HepG2 (cell line): ENCODE results near the gene IKZF5. TPM values are rescaled to one million over a fixed set of nuclear protein-coding genes. Genes with fewer than 3 reads are reported as not detected.

Experiments
- FOXA3 ChIP-seq: IDR thresholded peaks from 2 replicates; pipeline ENCODE4 v1.6.1; 2016; ENCODE audit warnings: missing genetic modification reagents, missing compliant biosample characterization
- IRX3 ChIP-seq: sonication (generic); formaldehyde crosslinking; IDR thresholded peaks from 2 replicates; pipeline ENCODE4 v1.8.1; 2023; ENCODE audit warnings: mild to moderate bottlenecking, low read depth, missing genetic modification reagents, borderline replicate concordance
- KDM4B ChIP-seq: sonication (generic); formaldehyde crosslinking; IDR thresholded peaks from 2 replicates; pipeline ENCODE4 v1.4.0; 2020; ENCODE audit warnings: missing genetic modification reagents
- KMT2B ChIP-seq: IDR thresholded peaks from 2 replicates; pipeline ENCODE4 v1.6.1; 2016; ENCODE audit warnings: missing genetic modification reagents, missing compliant biosample characterization
- SMARCE1 ChIP-seq: fragments of 450-650 bp; IDR thresholded peaks from 2 replicates; pipeline ENCODE4 v1.6.1; 2017; ENCODE audit warnings: borderline replicate concordance
- TP53 ChIP-seq: sonication (generic); formaldehyde crosslinking; conservative IDR thresholded peaks from 2 replicates; pipeline ENCODE4 v1.4.0; 2020; ENCODE audit warnings: missing genetic modification reagents
- ZNF780A ChIP-seq: sonication (generic); formaldehyde crosslinking; IDR thresholded peaks from 2 replicates; pipeline ENCODE4 v1.8.0; 2022; ENCODE audit warnings: mild to moderate bottlenecking, missing genetic modification reagents, moderate library complexity
- polyA plus RNA-seq, 8 experiments: library from polyadenylated mRNA; depleted of rRNA in 3 of 8; stranded (reverse) in 7 of 8; unstranded in 1 of 8; fragments of >200 nt; fragmentation: Illumina TruSeq in 4 of 8; extraction: Trizol in 4 of 8; gene quantifications; 2 replicates each; pipeline versions ENCODE4 v1.2.1 to v1.2.3, GENCODE V29; 2011 to 2016; ENCODE audit warnings: low read depth in 4 of 8, missing spikeins in 1 of 8, mixed read lengths in 1 of 8; ENCODE audit not compliant: insufficient read depth in 1 of 8
- total RNA-seq, 5 experiments: library from RNA; depleted of rRNA; stranded (reverse); fragments of >200 nt; fragmentation: Illumina TruSeq; extraction: Trizol; gene quantifications; 2 replicates each; pipeline ENCODE4 v1.2.3, GENCODE V29; 2016; ENCODE audit warnings: low read depth in 1 of 5
- TF ChIP-seq, protein P1 (sequence below): sonication (generic); formaldehyde crosslinking; IDR thresholded peaks from 2 replicates; pipeline ENCODE4 v1.5.0; 2020; ENCODE audit warnings: mild to moderate bottlenecking, missing genetic modification reagents
- TF ChIP-seq, protein P2 (sequence below): sonication (generic); formaldehyde crosslinking; IDR thresholded peaks from 2 replicates; pipeline ENCODE4 v1.9.0; 2022; ENCODE audit warnings: low read depth, missing genetic modification reagents
- TF ChIP-seq, protein P3 (sequence below): sonication (generic); formaldehyde crosslinking; IDR thresholded peaks from 2 replicates; pipeline ENCODE4 v1.4.0; 2020; ENCODE audit warnings: missing genetic modification reagents, low read depth, mild to moderate bottlenecking, borderline replicate concordance
- TF ChIP-seq, protein P4 (sequence below): sonication (generic); formaldehyde crosslinking; IDR thresholded peaks from 2 replicates; pipeline ENCODE4 v1.9.0; 2022; ENCODE audit warnings: missing genetic modification reagents, mild to moderate bottlenecking, borderline replicate concordance
- TF ChIP-seq, protein P5 (sequence below): sonication (generic); formaldehyde crosslinking; conservative IDR thresholded peaks from 2 replicates; pipeline ENCODE4 v1.8.0; 2022; ENCODE audit warnings: missing genetic modification reagents
- TF ChIP-seq, protein P6 (sequence below): sonication (generic); formaldehyde crosslinking; IDR thresholded peaks from 2 replicates; pipeline ENCODE4 v1.4.0; 2020; ENCODE audit warnings: missing genetic modification reagents

IKZF5 gene
- total and polyA plus RNA-seq, 2 of the 13 experiments (the other 11 are each of a cell fraction or from before 2014, with no cell fraction given), result 3.7 to 12.0 TPM

DNA sequence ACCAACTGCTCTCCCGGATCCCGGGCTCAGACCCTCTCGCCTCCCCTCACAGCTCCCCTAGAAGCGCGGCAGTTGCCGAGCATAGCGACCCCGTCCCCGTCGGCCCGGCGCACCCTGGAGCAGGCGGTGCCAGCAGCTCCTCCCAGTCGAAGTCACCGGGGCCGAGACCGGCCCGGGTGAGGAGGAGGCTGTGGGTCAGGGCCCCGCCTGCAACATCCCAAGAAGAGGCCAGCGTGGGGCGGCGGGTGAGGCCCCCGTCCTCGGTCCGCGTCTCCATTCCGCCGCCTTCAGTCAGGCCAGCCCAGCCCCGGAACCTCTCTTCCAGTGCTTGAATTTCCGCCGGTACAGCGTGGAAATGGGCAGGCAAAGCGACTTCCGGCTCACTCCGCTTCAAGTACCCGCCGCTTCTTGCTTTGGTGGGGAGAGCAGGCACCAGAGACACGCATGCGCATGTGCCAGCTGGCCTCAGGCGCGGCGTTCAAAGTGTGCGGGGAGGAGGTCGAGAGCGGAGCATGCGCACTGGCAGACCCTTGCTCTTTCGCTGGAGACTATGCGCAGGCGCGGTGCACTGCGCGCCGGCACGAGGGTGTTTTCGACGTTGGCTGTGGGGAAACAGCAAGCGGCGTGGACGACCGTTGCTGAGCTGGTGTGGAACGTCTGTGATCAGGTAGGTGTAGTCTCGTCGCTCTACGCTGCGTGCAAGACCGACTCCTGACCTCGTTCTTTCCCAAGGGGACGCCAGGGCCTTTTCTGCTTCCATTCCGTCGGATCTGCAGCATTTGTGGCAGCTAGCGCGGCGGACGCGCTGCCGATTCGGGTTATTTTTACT is 54.5 kb downstream of the IKZF5 start, which contains the start of gene C10orf88 (continued):
- TF ChIP-seq, protein P1, sequence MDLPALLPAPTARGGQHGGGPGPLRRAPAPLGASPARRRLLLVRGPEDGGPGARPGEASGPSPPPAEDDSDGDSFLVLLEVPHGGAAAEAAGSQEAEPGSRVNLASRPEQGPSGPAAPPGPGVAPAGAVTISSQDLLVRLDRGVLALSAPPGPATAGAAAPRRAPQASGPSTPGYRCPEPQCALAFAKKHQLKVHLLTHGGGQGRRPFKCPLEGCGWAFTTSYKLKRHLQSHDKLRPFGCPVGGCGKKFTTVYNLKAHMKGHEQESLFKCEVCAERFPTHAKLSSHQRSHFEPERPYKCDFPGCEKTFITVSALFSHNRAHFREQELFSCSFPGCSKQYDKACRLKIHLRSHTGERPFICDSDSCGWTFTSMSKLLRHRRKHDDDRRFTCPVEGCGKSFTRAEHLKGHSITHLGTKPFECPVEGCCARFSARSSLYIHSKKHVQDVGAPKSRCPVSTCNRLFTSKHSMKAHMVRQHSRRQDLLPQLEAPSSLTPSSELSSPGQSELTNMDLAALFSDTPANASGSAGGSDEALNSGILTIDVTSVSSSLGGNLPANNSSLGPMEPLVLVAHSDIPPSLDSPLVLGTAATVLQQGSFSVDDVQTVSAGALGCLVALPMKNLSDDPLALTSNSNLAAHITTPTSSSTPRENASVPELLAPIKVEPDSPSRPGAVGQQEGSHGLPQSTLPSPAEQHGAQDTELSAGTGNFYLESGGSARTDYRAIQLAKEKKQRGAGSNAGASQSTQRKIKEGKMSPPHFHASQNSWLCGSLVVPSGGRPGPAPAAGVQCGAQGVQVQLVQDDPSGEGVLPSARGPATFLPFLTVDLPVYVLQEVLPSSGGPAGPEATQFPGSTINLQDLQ (CRISPR knock-in tag), result no peak; the same call in 1 of the 2 replicates
- TF ChIP-seq, protein P2, sequence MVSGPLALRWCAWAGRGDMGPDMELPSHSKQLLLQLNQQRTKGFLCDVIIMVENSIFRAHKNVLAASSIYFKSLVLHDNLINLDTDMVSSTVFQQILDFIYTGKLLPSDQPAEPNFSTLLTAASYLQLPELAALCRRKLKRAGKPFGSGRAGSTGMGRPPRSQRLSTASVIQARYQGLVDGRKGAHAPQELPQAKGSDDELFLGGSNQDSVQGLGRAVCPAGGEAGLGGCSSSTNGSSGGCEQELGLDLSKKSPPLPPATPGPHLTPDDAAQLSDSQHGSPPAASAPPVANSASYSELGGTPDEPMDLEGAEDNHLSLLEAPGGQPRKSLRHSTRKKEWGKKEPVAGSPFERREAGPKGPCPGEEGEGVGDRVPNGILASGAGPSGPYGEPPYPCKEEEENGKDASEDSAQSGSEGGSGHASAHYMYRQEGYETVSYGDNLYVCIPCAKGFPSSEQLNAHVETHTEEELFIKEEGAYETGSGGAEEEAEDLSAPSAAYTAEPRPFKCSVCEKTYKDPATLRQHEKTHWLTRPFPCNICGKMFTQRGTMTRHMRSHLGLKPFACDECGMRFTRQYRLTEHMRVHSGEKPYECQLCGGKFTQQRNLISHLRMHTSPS (CRISPR knock-in tag), result peak; percentile 75
- TF ChIP-seq, protein P3, sequence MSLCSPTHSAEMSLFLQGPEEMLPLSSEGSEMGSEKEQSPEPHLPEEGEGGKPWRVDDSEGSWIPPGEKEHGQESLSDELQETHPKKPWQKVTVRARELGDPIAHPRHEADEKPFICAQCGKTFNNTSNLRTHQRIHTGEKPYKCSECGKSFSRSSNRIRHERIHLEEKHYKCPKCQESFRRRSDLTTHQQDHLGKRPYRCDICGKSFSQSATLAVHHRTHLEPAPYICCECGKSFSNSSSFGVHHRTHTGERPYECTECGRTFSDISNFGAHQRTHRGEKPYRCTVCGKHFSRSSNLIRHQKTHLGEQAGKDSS (CRISPR knock-in tag), result peak; percentile 90
- TF ChIP-seq, protein P4, sequence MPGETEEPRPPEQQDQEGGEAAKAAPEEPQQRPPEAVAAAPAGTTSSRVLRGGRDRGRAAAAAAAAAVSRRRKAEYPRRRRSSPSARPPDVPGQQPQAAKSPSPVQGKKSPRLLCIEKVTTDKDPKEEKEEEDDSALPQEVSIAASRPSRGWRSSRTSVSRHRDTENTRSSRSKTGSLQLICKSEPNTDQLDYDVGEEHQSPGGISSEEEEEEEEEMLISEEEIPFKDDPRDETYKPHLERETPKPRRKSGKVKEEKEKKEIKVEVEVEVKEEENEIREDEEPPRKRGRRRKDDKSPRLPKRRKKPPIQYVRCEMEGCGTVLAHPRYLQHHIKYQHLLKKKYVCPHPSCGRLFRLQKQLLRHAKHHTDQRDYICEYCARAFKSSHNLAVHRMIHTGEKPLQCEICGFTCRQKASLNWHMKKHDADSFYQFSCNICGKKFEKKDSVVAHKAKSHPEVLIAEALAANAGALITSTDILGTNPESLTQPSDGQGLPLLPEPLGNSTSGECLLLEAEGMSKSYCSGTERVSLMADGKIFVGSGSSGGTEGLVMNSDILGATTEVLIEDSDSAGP (CRISPR knock-in tag), result peak; percentile 97
- TF ChIP-seq KDM4B (CRISPR knock-in tag), result peak; percentile 68; the same call in 1 of the 2 replicates
- peak; percentile 78 for TF ChIP-seq FOXA3 (CRISPR knock-in tag)
- no peak for TF ChIP-seq SMARCE1
- peak; percentile 64; the same call in 1 of the 2 replicates for TF ChIP-seq ZNF780A (CRISPR knock-in tag)
- peak; percentile 88; the same call in 1 of the 2 replicates for TF ChIP-seq IRX3 (CRISPR knock-in tag)
- peak; percentile 99 for TF ChIP-seq KMT2B (CRISPR knock-in tag)
- TF ChIP-seq TP53, result no peak
- TF ChIP-seq, protein P5, sequence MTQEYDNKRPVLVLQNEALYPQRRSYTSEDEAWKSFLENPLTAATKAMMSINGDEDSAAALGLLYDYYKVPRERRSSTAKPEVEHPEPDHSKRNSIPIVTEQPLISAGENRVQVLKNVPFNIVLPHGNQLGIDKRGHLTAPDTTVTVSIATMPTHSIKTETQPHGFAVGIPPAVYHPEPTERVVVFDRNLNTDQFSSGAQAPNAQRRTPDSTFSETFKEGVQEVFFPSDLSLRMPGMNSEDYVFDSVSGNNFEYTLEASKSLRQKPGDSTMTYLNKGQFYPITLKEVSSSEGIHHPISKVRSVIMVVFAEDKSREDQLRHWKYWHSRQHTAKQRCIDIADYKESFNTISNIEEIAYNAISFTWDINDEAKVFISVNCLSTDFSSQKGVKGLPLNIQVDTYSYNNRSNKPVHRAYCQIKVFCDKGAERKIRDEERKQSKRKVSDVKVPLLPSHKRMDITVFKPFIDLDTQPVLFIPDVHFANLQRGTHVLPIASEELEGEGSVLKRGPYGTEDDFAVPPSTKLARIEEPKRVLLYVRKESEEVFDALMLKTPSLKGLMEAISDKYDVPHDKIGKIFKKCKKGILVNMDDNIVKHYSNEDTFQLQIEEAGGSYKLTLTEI, result no peak
- TF ChIP-seq, protein P6, sequence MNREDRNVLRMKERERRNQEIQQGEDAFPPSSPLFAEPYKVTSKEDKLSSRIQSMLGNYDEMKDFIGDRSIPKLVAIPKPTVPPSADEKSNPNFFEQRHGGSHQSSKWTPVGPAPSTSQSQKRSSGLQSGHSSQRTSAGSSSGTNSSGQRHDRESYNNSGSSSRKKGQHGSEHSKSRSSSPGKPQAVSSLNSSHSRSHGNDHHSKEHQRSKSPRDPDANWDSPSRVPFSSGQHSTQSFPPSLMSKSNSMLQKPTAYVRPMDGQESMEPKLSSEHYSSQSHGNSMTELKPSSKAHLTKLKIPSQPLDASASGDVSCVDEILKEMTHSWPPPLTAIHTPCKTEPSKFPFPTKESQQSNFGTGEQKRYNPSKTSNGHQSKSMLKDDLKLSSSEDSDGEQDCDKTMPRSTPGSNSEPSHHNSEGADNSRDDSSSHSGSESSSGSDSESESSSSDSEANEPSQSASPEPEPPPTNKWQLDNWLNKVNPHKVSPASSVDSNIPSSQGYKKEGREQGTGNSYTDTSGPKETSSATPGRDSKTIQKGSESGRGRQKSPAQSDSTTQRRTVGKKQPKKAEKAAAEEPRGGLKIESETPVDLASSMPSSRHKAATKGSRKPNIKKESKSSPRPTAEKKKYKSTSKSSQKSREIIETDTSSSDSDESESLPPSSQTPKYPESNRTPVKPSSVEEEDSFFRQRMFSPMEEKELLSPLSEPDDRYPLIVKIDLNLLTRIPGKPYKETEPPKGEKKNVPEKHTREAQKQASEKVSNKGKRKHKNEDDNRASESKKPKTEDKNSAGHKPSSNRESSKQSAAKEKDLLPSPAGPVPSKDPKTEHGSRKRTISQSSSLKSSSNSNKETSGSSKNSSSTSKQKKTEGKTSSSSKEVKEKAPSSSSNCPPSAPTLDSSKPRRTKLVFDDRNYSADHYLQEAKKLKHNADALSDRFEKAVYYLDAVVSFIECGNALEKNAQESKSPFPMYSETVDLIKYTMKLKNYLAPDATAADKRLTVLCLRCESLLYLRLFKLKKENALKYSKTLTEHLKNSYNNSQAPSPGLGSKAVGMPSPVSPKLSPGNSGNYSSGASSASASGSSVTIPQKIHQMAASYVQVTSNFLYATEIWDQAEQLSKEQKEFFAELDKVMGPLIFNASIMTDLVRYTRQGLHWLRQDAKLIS, result peak; percentile 54; the same call in 1 of the 2 replicates
